ENCODE measurements around the gene UTP3.
"Not testable (repeated sequence)": the region's sequence is repeated elsewhere in the genome, so short reads cannot be mapped to it uniquely, and the experiment has no call there.

UTP3 gene

DNA sequence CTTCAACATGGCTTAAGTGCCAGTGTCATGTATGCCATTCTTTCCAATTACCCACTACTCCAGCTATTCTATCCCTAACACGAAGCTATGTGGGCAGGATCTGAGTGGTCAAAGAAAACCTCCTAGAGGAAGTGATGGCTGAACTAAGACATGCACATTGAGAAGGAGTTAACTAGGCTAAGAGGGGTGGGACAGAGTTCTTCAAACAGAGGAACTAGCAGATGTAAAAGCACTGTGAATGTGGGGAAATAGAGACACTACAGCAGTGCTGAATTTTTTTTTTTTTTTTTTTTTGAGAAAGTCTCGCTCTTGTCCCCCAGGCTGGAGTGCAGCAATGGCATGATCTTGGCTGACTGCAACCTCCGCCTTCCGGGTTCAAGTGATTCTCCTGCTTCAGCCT, 28.2 kb upstream of the UTP3 start:
- no peak for TF ChIP-seq CTCF (conservative IDR thresholded peaks at IDR 0.05)
- H3K27ac ChIP-seq: no peak overlapping the region

GRCh38 chr4:70661309-70661922, 26.9 kb upstream of the UTP3 start:
- H3K27ac ChIP-seq: not testable (repeated sequence)

- no peak for TF ChIP-seq CTCF (conservative IDR thresholded peaks at IDR 0.05)
- no peak within 1 kb of the TSS for H3K27ac ChIP-seq
Observed at GRCh38 chr4:70666369-70666768, 22.0 kb upstream of the UTP3 start, which contains the start of gene JCHAIN. Gene JCHAIN, minus strand, starts transcription at chr4:70666508. Its CDS starts 18 bp downstream, at chr4:70666490.

DNA sequence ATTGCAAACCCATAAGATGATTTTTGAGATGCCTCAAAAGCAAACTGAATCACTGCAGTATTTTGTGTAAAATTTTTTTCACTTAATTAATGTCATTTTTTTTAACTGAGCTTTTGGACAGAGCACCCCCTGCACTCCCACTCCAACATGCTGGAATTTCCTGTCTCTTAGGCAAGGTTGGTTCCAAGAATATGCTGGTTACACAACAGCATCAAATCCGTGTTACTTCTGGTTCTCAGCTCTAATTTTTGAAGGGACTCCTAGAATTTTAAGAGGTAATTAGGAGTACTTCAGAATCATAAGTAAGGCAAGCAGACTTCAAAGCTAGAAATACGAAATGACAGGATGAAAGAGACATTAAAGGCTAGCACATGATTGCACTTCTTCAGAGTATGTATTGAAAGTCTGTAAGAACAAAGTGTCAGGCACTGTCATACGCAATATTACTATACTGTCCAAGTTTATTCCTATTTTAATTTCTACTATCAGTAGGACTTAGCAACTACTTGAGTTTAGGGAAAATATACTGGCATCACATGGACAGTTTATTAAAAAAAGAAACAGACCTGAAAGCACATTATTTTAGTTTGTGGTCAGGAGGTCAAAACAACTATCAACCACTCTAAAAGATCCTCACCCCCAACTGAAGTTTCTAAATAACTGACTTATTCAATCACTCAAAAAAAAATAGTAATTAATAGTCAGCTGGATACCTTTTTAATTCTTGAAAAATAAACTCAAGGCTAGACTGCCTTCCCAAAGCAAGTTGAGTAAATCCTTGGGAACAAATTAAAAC, 20.4 kb upstream of the UTP3 start:
- TF ChIP-seq CTCF (conservative IDR thresholded peaks at IDR 0.05): no peak
- no peak overlapping the region for H3K27ac ChIP-seq

GRCh38 chr4:70670332-70671014, 17.9 kb upstream of the UTP3 start:
- no peak for TF ChIP-seq CTCF (conservative IDR thresholded peaks at IDR 0.05)
- no peak overlapping the region for H3K27ac ChIP-seq

DNA sequence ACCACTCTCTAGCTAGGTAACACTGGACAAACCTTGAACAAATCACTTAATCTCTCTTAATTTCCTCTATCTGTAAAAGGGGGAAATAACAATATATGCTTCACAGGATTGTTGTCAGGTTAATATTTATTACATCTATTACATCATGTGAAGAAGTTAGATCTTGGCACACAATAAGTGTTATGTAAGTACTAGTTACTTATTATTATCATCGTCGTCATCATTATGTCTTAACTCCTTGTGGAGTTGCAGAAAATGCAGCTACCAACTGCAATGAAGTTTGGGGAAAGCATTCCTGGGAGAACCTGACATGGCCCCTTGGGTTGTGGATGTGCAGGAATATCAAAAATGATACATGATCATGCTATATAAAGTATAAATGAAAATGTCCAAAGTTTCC, 17.2 kb upstream of the UTP3 start:
- H3K27ac ChIP-seq: no peak overlapping the region
- TF ChIP-seq CTCF (conservative IDR thresholded peaks at IDR 0.05): no peak

- TF ChIP-seq CTCF (conservative IDR thresholded peaks at IDR 0.05): no peak
- no peak overlapping the region for H3K27ac ChIP-seq
Observed at GRCh38 chr4:70674191-70674590, 14.1 kb upstream of the UTP3 start.

All from VCaP (cell line).